AG10803 (cell line): Measurements from ENCODE around the gene ZC3H4.

Experiments
- DNase-seq: peaks from one replicate; pipeline ENCODE4 v3.0.0; 2010; ENCODE audit warnings: low read depth
- H3K4me3 ChIP-seq: 2 replicates; pipeline ENCODE4 v1.5.1; 2011; ENCODE audit warnings: mild to moderate bottlenecking, low read length, control low read depth
- TF ChIP-seq, protein P1 (sequence below): conservative IDR thresholded peaks from 2 replicates; pipeline ENCODE4 v1.5.1; 2011; ENCODE audit warnings: mild to moderate bottlenecking, low read length, control low read depth, inconsistent platforms

Gene ZC3H4

DNA sequence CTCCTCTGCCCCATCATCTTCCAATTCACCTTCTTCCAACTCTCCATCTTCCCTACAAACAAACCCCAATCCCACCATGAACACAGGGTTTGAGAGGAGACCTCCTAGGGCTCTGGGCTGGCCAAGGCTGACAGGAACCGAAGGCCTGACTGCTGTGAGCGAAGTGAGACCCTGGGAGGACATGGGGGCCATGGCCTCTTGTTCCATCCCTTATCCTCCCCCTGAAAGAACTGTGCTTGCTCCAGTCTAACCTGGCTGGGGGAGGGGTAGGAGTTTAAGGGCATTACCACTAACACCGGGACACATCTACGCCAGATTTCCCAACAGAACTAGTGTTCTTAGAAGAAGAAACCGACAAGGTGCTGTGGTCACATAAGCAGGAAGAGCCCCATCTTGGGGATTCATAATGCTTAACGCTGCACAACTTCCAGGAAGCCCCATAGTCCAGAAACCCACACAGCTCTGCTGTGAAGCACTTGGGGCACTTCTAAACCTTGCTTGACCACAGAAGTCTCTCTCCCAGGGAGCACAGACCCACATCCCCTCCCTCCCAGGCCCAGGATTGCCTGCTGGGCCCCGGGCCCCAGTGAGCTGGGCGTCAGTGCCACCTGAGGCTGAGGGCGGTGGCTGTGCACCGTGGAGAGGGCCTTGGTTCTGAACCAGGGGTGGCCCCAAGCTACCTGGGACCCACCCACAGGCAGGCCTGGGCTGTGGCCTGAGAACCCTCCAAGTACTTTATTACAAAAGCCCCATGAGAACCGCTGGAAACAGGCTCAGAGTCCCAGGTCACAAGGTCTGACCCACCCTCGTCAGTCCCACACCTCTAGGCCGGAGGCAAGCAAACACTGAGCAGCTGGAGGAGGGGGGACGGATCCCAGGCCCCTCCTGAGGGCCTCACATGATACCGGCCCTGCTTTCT is 18.8 kb downstream of the ZC3H4 start:
- DNase-seq, result no peak
- TF ChIP-seq, protein P1, sequence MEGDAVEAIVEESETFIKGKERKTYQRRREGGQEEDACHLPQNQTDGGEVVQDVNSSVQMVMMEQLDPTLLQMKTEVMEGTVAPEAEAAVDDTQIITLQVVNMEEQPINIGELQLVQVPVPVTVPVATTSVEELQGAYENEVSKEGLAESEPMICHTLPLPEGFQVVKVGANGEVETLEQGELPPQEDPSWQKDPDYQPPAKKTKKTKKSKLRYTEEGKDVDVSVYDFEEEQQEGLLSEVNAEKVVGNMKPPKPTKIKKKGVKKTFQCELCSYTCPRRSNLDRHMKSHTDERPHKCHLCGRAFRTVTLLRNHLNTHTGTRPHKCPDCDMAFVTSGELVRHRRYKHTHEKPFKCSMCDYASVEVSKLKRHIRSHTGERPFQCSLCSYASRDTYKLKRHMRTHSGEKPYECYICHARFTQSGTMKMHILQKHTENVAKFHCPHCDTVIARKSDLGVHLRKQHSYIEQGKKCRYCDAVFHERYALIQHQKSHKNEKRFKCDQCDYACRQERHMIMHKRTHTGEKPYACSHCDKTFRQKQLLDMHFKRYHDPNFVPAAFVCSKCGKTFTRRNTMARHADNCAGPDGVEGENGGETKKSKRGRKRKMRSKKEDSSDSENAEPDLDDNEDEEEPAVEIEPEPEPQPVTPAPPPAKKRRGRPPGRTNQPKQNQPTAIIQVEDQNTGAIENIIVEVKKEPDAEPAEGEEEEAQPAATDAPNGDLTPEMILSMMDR, result no peak
- no peak overlapping the region for H3K4me3 ChIP-seq

DNA sequence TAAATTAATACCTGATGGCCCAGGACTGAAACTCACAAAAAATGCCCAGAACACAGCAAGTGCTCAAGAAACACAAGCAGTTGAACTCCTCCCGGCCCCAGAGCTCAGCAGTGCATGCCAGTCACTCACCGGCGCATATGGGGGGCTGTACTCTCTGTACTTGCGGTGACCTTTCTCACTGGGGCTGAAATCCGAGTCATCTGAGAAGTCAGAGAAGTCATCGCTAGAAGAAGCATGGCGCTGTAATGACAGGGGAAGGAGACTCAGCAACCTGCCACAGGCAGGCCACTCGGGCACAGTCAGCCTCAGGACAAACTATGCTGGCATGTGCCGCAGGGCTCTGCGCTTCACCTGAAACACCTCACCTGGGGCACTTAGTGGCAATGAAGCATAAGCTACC is 19.7 kb downstream of the ZC3H4 start:
- DNase-seq, result no peak
- no peak overlapping the region for H3K4me3 ChIP-seq
- TF ChIP-seq, protein P1, result no peak

DNA sequence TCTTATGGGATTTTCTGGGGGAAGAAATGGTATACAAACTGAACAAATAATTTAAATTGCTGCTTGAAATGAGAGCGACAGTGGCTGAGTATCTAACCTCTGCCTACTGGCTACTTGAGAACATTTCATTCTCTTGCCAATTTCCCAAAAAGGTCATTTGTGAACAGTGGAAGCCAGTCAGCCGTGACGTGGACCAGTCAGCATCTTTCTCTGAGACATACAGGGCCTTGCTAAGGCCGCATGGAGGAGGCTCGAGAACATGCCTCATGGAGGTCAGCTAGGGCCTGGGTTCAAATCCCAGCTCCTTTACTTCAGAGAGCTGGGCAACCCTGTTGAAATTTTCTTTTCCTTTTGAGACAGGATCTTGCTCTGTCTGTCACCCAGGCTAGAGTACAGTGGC is 20.3 kb downstream of the ZC3H4 start:
- TF ChIP-seq, protein P1, result no peak
- no peak for DNase-seq
- no peak overlapping the region for H3K4me3 ChIP-seq

DNA sequence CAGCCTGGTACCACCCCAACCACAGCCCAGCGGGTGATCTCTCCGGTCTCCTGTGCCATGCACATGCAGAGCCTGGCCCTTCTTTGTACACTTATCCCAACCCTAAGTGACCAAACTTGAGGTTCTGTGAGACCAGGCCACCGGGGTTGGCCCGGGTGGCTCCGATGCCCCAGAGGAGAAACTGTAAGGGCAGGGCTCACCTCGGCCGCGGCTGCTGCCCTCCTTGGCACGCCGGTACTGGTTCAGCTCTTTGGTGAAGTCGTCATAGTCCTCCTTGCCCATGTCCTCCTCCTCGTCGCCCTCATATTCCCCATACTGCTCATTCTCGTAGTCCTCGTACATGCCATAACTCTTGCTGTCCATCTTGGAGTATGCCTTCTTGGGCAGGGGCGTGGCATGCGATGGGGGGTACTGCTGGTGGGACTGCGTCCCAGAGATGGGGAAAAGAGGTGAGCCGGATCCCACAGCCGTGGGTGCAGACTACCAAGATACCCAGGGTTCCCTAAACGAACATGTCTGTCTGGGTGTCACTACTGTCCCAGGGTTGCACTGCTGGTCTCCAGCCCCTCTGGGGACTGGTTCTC is 23.7 kb downstream of the ZC3H4 start:
- DNase-seq, result no peak
- TF ChIP-seq, protein P1, result no peak

DNA sequence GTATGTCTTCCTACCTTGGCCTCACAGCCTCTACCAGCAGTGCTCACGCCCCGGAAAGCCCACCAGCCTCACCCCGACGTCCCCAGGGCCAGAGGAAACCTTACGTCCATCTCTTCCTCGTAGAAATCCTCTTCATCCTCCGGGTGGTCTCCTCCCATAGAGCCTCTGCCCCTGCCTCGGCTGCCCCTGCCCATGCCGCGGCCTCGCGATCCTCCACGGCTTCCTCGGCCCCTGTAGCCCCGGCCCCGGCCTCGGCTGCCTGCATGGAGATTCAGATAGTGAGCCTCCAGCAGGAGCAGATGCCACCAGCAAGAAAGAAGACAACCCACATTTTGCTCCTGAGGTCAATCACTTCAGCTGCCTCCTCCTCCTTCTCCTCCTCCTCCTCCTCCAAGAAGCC is 27.3 kb downstream of the ZC3H4 start:
- no peak for DNase-seq

More for the DNA sequence above, 23.7 kb downstream of the ZC3H4 start:
- no peak overlapping the region for H3K4me3 ChIP-seq

DNA sequence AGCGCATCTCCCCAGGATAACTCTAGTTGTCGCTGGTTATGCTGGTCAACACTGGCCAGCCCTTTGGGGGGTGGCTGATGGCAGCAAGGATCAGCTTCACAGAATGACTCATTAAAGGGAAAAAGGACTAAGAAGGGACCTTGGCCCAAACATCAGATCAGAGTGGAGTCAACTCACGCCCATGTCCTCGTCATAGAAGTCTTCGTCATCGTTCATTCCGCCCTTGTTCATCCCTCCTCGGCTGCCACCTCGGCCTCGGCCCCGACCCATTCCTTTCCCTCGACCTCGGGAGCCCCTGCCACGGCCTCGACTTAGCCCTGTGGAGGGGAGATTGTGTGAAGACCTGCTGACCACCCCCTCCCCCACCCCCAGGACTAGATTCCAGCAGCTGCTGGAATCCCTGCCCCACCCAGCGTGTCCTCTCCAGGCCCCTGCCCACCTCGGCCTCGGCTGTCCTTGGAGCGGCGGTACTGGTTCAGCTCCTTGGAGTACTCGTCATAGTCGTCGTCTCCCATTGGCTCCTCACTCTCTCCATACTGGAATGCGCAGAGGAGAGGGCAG is 28.6 kb downstream of the ZC3H4 start:
- TF ChIP-seq, protein P1, result no peak
- no peak for DNase-seq
- no peak overlapping the region for H3K4me3 ChIP-seq

More for the DNA sequence above, 27.3 kb downstream of the ZC3H4 start:
- TF ChIP-seq, protein P1, result no peak
- H3K4me3 ChIP-seq, result no peak overlapping the region

DNA sequence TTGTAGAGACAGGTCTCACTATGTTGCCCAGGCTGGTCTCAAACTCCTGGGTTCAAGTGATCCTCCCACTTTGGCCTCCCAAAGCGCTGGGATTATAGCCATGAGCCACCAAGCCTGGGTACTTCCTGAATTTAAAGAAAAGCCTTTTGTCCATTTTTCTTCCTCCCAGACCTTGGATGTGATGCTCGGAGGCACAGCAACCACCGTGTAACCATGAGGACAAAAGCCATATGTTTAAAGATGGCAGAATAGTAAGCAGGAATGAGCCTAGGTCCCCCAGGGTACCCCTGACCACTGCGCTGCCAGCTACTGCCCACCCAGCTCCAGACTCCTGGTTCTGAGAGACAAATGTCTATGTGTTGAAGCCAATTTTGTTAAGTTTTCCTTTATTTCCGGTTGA is 31.1 kb downstream of the ZC3H4 start:
- DNase-seq, result no peak
- TF ChIP-seq, protein P1, result no peak
- no peak overlapping the region for H3K4me3 ChIP-seq
